Measurements from ENCODE around the gene CENPL.

The CENPL gene

DNA sequence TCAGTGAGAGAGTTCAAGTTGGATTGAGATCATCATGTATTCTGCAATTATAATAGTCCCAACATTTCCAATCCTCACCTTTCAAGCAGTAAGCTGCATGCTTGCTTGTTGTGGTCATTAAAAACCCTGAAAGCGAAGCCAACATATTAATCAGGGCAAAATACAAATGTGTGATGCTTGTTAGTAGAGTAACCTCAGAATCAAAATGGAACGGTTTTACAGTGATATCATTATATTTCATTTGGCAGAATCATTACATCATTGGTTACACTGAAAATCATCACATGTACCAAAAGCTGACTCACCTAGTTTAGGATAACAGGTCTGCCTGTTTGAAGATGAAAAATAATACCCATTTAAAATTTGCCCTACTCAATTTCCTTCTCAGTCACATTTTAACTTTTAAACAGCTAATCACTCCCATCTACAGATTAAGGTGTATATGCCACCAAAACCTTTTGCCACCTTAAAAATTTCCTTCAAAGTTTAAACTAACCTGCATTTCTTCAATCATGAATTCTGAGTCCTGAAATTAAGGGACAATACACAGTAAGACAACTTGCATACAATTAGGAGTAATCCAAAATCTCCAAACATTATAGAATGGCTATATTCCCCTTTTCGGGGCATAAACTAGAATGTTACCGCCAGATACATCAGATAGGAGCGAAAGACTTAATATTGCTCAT is 39.6 kb upstream of the CENPL start (continued):
- TF ChIP-seq, protein P1, sequence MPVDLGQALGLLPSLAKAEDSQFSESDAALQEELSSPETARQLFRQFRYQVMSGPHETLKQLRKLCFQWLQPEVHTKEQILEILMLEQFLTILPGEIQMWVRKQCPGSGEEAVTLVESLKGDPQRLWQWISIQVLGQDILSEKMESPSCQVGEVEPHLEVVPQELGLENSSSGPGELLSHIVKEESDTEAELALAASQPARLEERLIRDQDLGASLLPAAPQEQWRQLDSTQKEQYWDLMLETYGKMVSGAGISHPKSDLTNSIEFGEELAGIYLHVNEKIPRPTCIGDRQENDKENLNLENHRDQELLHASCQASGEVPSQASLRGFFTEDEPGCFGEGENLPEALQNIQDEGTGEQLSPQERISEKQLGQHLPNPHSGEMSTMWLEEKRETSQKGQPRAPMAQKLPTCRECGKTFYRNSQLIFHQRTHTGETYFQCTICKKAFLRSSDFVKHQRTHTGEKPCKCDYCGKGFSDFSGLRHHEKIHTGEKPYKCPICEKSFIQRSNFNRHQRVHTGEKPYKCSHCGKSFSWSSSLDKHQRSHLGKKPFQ (tag by site-specific recombination; IDR thresholded peaks at IDR 0.05) = no peak
- TF ChIP-seq ZNF701 (tag by site-specific recombination; IDR thresholded peaks at IDR 0.05) (no peak), SALL2 (tag by site-specific recombination; IDR thresholded peaks at IDR 0.05; ENCODE audit: borderline replicate concordance) (no peak), ZNF184 (tag by site-specific recombination; IDR thresholded peaks at IDR 0.05) (no peak), ZNF626 (tag by site-specific recombination; IDR thresholded peaks at IDR 0.05) (no peak), ZNF132 (tag by site-specific recombination; IDR thresholded peaks at IDR 0.05; ENCODE audit: borderline replicate concordance) (no peak), ZNF561 (tag by site-specific recombination; IDR thresholded peaks at IDR 0.05; ENCODE audit: borderline replicate concordance) (no peak), GLIS1 (tag by site-specific recombination; IDR thresholded peaks at IDR 0.05) (no peak), ZNF48 (tag by site-specific recombination; IDR thresholded peaks at IDR 0.05) (no peak), ZNF292 (tag by site-specific recombination; IDR thresholded peaks at IDR 0.05; ENCODE audit: borderline replicate concordance, low read depth) (no peak), ZNF76 (tag by site-specific recombination; IDR thresholded peaks at IDR 0.05; ENCODE audit: borderline replicate concordance, low read depth) (no peak), ZNF707 (tag by site-specific recombination; IDR thresholded peaks at IDR 0.05) (no peak), ZNF600 (tag by site-specific recombination; IDR thresholded peaks at IDR 0.05) (no peak), ZFP37 (tag by site-specific recombination; IDR thresholded peaks at IDR 0.05) (no peak), ZNF549 (tag by site-specific recombination; IDR thresholded peaks at IDR 0.05) (no peak), ZNF175 (tag by site-specific recombination; IDR thresholded peaks at IDR 0.05) (no peak), ZNF555 (tag by site-specific recombination; conservative IDR thresholded peaks at IDR 0.05) (no peak), ZNF677 (tag by site-specific recombination; IDR thresholded peaks at IDR 0.05) (no peak), ZNF621 (tag by site-specific recombination; IDR thresholded peaks at IDR 0.05) (no peak), ZNF501 (tag by site-specific recombination; IDR thresholded peaks at IDR 0.05) (no peak), EGR2 (tag by site-specific recombination; IDR thresholded peaks at IDR 0.05; ENCODE audit: low read depth) (no peak)
- TF ChIP-seq, protein P2, sequence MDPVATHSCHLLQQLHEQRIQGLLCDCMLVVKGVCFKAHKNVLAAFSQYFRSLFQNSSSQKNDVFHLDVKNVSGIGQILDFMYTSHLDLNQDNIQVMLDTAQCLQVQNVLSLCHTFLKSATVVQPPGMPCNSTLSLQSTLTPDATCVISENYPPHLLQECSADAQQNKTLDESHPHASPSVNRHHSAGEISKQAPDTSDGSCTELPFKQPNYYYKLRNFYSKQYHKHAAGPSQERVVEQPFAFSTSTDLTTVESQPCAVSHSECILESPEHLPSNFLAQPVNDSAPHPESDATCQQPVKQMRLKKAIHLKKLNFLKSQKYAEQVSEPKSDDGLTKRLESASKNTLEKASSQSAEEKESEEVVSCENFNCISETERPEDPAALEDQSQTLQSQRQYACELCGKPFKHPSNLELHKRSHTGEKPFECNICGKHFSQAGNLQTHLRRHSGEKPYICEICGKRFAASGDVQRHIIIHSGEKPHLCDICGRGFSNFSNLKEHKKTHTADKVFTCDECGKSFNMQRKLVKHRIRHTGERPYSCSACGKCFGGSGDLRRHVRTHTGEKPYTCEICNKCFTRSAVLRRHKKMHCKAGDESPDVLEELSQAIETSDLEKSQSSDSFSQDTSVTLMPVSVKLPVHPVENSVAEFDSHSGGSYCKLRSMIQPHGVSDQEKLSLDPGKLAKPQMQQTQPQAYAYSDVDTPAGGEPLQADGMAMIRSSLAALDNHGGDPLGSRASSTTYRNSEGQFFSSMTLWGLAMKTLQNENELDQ (tag by site-specific recombination; IDR thresholded peaks at IDR 0.05; ENCODE audit: low read depth) = no peak
- TF ChIP-seq, protein P3, sequence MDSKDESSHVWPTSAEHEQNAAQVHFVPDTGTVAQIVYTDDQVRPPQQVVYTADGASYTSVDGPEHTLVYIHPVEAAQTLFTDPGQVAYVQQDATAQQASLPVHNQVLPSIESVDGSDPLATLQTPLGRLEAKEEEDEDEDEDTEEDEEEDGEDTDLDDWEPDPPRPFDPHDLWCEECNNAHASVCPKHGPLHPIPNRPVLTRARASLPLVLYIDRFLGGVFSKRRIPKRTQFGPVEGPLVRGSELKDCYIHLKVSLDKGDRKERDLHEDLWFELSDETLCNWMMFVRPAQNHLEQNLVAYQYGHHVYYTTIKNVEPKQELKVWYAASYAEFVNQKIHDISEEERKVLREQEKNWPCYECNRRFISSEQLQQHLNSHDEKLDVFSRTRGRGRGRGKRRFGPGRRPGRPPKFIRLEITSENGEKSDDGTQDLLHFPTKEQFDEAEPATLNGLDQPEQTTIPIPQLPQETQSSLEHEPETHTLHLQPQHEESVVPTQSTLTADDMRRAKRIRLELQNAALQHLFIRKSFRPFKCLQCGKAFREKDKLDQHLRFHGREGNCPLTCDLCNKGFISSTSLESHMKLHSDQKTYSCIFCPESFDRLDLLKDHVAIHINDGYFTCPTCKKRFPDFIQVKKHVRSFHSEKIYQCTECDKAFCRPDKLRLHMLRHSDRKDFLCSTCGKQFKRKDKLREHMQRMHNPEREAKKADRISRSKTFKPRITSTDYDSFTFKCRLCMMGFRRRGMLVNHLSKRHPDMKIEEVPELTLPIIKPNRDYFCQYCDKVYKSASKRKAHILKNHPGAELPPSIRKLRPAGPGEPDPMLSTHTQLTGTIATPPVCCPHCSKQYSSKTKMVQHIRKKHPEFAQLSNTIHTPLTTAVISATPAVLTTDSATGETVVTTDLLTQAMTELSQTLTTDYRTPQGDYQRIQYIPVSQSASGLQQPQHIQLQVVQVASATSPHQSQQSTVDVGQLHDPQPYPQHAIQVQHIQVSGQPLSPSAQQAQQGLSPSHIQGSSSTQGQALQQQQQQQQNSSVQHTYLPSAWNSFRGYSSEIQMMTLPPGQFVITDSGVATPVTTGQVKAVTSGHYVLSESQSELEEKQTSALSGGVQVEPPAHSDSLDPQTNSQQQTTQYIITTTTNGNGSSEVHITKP (tag by site-specific recombination; IDR thresholded peaks at IDR 0.05) = no peak
- TF ChIP-seq, protein P4, sequence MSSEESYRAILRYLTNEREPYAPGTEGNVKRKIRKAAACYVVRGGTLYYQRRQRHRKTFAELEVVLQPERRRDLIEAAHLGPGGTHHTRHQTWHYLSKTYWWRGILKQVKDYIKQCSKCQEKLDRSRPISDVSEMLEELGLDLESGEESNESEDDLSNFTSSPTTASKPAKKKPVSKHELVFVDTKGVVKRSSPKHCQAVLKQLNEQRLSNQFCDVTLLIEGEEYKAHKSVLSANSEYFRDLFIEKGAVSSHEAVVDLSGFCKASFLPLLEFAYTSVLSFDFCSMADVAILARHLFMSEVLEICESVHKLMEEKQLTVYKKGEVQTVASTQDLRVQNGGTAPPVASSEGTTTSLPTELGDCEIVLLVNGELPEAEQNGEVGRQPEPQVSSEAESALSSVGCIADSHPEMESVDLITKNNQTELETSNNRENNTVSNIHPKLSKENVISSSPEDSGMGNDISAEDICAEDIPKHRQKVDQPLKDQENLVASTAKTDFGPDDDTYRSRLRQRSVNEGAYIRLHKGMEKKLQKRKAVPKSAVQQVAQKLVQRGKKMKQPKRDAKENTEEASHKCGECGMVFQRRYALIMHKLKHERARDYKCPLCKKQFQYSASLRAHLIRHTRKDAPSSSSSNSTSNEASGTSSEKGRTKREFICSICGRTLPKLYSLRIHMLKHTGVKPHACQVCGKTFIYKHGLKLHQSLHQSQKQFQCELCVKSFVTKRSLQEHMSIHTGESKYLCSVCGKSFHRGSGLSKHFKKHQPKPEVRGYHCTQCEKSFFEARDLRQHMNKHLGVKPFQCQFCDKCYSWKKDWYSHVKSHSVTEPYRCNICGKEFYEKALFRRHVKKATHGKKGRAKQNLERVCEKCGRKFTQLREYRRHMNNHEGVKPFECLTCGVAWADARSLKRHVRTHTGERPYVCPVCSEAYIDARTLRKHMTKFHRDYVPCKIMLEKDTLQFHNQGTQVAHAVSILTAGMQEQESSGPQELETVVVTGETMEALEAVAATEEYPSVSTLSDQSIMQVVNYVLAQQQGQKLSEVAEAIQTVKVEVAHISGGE (tag by site-specific recombination; conservative IDR thresholded peaks at IDR 0.05; ENCODE audit: low read depth) = no peak
- TF ChIP-seq, protein P5, sequence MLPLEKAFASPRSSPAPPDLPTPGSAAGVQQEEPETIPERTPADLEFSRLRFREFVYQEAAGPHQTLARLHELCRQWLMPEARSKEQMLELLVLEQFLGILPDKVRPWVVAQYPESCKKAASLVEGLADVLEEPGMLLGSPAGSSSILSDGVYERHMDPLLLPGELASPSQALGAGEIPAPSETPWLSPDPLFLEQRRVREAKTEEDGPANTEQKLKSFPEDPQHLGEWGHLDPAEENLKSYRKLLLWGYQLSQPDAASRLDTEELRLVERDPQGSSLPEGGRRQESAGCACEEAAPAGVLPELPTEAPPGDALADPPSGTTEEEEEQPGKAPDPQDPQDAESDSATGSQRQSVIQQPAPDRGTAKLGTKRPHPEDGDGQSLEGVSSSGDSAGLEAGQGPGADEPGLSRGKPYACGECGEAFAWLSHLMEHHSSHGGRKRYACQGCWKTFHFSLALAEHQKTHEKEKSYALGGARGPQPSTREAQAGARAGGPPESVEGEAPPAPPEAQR (tag by site-specific recombination; IDR thresholded peaks at IDR 0.05) = no peak
- TF ChIP-seq, protein P6, sequence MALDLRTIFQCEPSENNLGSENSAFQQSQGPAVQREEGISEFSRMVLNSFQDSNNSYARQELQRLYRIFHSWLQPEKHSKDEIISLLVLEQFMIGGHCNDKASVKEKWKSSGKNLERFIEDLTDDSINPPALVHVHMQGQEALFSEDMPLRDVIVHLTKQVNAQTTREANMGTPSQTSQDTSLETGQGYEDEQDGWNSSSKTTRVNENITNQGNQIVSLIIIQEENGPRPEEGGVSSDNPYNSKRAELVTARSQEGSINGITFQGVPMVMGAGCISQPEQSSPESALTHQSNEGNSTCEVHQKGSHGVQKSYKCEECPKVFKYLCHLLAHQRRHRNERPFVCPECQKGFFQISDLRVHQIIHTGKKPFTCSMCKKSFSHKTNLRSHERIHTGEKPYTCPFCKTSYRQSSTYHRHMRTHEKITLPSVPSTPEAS (tag by site-specific recombination; IDR thresholded peaks at IDR 0.05) = no peak

All from HEK293 (cell line).